Measurements from ENCODE around the gene TMEM191B. TPM values are rescaled to one million over a fixed set of nuclear protein-coding genes. Genes with fewer than 3 reads are reported as not detected.

Gene TMEM191B
- total RNA-seq: 0.26 and 2.2 TPM in 2 replicates

DNA sequence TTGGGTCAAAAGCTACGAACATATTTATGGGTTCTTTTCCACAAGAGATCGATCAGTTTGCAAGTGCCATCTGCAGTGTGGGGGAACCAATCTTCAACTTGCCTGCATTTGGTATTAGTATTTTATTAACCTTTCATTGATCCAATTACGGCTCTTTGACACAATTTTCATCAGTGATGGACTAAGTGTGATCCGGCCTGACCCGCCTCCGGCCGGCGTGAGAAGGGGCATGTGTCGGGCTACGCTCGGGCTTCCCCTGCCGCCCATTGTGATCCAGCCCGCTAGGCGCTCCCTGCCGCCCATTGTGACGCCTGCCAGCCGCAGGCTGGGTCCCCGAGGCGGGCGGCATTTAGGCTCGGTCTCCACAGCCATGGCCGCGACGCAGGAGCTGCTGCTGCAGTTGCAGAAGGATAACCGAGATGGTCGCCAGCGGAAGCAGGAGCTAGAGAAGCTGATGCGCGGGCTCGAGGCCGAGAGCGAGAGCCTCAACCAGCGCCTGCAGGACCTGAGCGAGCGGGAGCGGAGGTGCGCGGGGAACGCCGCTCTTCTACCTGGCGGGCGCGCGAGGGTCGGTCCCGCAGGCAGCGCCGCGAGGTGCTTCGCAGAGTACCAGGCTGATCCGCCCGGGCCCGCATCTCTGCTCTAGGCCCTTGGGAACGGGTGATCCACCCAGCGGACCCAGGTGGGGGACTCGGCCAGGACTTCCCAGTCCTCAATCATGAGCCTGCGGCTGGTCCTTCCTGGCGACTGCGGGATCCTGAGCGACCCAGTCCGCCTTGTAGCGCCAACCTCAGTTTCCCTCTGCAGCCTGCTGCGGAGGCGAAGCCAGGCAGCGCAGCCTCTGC is at the start of gene TMEM191B:
Gene TMEM191B, plus strand, starts transcription at position 51 of the 845 bp plus-strand sequence. Its CDS starts 179 bp downstream, at position 230.

DNA sequence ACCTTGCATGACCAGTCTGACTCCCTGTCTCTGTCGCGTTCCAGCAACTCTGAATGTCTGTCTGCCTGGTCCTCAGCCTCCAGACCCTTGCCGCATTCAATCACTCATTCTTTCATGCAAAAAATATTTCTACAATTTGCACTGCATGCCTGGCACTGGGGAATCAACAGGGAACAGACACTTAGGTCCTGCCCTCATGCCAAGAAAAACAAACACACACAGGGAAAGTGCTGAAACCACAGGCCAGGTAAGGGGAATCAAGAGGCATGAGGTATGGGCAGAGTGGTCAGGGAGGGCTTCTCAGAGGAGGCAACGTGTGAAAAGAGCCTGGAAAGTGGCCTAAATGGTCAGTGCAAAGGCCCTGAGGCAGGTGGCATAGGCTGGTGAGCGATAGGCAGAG is 9.5 kb upstream of the TMEM191B start, which contains the start of gene GGTLC3:
Gene GGTLC3, minus strand, starts transcription at position 101 of the 400 bp plus-strand sequence. CDS start 264 bp downstream, outside the sequence.

Other genes with a start within 250 kb of the TMEM191B start
- not detected in 2 replicates for gene GGTLC3, start 9.6 kb upstream of the TMEM191B start, total RNA-seq
- 0.13 and 1.2 TPM in 2 replicates for gene RIMBP3, start 84.1 kb downstream of the TMEM191B start, total RNA-seq